Left lung (tissue), 10 donors: ENCODE data around the gene NT5C. TPM values are rescaled to one million over a fixed set of nuclear protein-coding genes. Genes with fewer than 3 reads are reported as not detected.
"Not testable (repeated sequence)": the region's sequence is repeated elsewhere in the genome, so short reads cannot be mapped to it uniquely, and the experiment has no call there.

Source experiments
- ATAC-seq: fragments of 200-7000 bp; cut with Tn5 transposase; one replicate; pipeline ENCODE4 v1.9.1; 2020; ENCODE audit warnings: moderate library complexity
- DNase-seq, 4 donors: peaks; one replicate each; pipeline ENCODE4 v3.0.0-alpha.2; 2013 to 2020
- H3K27ac ChIP-seq, 2 donors: fragments of 200-600 bp; sonication (generic) in 1 of 2; one replicate each; pipeline versions ENCODE4 v1.5.0 to v1.8.0; 2020 to 2021
- H3K27me3 ChIP-seq, 2 donors: fragments of 200-600 bp; sonication (generic) in 1 of 2; one replicate each; pipeline versions ENCODE4 v1.5.0 to v1.8.0; 2020 to 2021
- H3K36me3 ChIP-seq, 2 donors: fragments of 200-600 bp; sonication (generic) in 1 of 2; one replicate each; pipeline versions ENCODE4 v1.5.0 to v1.8.0; 2020 to 2021
- H3K4me1 ChIP-seq, 2 donors: fragments of 200-600 bp; one replicate each; pipeline ENCODE4 v1.8.0; 2021
- H3K4me3 ChIP-seq, 2 donors: fragments of 200-600 bp; sonication (generic) in 1 of 2; one replicate each; pipeline versions ENCODE4 v1.5.0 to v1.8.0; 2020 to 2021; ENCODE audit warnings: mild to moderate bottlenecking in 1 of 2
- H3K9me3 ChIP-seq, 2 donors: fragments of 200-600 bp; sonication (generic) in 1 of 2; one replicate each; pipeline versions ENCODE4 v1.5.0 to v1.8.0; 2020 to 2021
- intact Hi-C, 2 donors: fragments of 100-400 bp; cut with DNase I; formaldehyde crosslinking; loops; one replicate each; pipeline versions ENCODE4 v1.11.2 to v1.14.2; 2022
- polyA plus RNA-seq, 6 donors: library from polyadenylated mRNA; unstranded; fragments of 120-200 nt; gene quantifications; one replicate each; pipeline ENCODE4 v1.2.1, GENCODE V29; 2013; ENCODE audit not compliant: insufficient read length in 6 of 6
- total RNA-seq, 2 donors: library from RNA; stranded (reverse); fragmentation: NEBNext Ultra II Directional; extraction: Animal tissue kit (Norgen Biotek cat#: 25700); gene quantifications; one replicate each; pipeline ENCODE4 v1.2.1, GENCODE V29; 2021
- TF ChIP-seq, protein P1 (sequence below), 2 donors: fragments of 200-600 bp; sonication (generic) in 1 of 2; IDR thresholded peaks; one replicate each; pipeline versions ENCODE4 v1.5.0 to v1.8.0; 2021; ENCODE audit warnings: antibody characterized with exemption in 2 of 2
- donor health status: DM: no; HTN: yes; CAD: no.
- donor health status: DM: no; HTN: no; CAD: no.

Gene NT5C
- total and polyA plus RNA-seq, 8 donors: 26.0 to 56.2 (median 42.8) TPM

DNA sequence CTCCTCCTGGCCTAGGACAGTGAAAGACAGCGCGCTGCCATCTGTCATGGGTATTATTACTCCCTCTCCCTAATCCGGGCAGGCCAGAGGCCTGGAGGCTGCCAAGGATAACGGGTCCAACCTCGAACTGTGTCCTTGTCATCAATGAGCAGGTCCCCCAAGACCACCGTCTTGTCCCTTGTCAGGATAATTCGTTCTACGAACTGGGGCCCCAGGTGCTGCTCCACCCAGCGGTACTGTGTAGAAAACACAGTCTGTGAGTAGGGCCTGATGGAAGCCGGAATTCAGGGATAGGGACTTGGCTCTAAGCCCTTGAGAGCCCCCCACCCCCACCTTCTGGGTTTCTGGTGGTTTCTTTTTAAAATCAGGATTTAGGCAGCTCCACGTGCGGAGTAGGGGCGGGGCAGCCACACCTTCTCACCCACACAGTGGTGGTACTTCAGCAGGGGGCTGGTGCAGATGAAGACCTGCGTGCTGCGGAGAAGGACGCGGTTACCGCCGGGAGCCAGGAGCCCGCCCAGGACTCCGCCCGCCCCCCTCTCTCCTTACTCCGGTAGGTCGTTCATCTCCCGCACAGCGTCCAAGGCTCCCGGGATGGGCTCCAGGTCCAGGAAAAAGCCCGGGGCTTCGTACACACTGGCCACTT lies 787 bp downstream of the NT5C start:
- H3K9me3 ChIP-seq: no peaks in the 10 kb centered on the region
- DNase-seq: peak in 3 of 4 donors; percentile 53 to 65 (median 55)
- intact Hi-C loops: no loop called here

DNA sequence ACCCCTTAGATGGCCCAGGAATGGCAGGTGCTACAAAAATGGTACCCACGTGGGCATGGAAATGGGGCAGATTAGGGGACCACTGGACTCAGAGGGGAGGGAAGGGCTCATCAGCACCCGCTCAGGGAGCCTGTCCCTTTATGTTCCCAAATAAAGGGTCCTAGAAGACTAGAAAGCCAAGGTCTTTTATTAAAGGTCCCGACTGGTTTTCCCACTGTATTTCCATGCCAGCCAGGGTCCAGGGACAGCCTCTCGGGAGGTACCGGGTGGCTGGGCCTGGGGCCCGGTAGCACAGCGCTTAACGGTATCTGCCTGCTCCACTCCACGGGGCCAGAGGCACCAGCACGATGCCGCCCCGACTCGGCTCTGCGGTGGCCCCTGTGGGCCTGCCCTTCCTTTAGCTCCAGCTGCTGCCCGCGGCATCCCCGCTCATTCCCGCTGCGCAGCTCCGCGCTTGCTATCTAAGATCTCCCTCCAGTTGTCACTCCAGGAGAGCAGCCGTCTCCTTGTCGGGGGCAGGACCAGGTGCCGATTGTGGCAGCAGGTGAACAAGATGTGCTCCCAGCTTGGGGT lies 1.4 kb downstream of the NT5C start:
- TF ChIP-seq, protein P1, sequence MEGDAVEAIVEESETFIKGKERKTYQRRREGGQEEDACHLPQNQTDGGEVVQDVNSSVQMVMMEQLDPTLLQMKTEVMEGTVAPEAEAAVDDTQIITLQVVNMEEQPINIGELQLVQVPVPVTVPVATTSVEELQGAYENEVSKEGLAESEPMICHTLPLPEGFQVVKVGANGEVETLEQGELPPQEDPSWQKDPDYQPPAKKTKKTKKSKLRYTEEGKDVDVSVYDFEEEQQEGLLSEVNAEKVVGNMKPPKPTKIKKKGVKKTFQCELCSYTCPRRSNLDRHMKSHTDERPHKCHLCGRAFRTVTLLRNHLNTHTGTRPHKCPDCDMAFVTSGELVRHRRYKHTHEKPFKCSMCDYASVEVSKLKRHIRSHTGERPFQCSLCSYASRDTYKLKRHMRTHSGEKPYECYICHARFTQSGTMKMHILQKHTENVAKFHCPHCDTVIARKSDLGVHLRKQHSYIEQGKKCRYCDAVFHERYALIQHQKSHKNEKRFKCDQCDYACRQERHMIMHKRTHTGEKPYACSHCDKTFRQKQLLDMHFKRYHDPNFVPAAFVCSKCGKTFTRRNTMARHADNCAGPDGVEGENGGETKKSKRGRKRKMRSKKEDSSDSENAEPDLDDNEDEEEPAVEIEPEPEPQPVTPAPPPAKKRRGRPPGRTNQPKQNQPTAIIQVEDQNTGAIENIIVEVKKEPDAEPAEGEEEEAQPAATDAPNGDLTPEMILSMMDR (IDR thresholded peaks at IDR 0.05): no peak
- peaks cover 0 to 26% of the 10 kb centered on the region in 2 donors for H3K36me3 ChIP-seq
- H3K27ac ChIP-seq: peak overlapping the region; percentile 87 to 92
- DNase-seq: no peak
- no peaks in the 10 kb centered on the region for H3K9me3 ChIP-seq
- intact Hi-C loops: no loop called here
- peak overlapping the region; percentile 62 to 86 for H3K4me3 ChIP-seq
- no peak for ATAC-seq
- H3K4me1 ChIP-seq: peaks cover 10 to 43% of the 10 kb centered on the region in 2 donors
- no peaks in the 10 kb centered on the region for H3K27me3 ChIP-seq

More for the DNA sequence above, 787 bp downstream of the NT5C start:
- no peaks in the 10 kb centered on the region for H3K27me3 ChIP-seq
- peak overlapping the region; percentile 62 to 86 for H3K4me3 ChIP-seq
- peak overlapping the region; percentile 87 to 92 for H3K27ac ChIP-seq
- peak; percentile 71 for ATAC-seq
- peaks cover 0 to 32% of the 10 kb centered on the region in 2 donors for H3K36me3 ChIP-seq
- H3K4me1 ChIP-seq: peaks cover 10 to 37% of the 10 kb centered on the region in 2 donors
- TF ChIP-seq, protein P1 (IDR thresholded peaks at IDR 0.05): peak in 1 of 2 donors; percentile 25

DNA sequence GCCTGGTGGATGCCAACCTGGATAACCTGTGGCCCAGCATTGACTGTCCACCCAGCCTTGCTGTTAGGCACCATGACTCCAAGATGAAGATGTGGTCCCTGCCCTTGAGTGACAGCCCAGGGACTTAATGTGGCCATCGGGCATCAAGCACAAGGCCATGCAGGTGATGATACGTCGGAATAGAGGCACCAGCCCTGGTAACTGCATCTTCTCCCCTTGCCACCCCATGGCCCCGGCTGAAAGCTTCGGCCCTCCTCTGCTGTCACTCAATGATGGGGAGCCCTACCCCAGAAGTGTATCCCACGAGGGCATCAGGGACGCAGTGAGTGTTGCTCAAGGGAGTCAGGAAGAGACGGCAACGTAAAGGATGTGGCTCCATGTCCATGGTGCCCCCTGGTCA lies 2.0 kb downstream of the NT5C start:
- Histone ChIP-seq H3K9me3 (no peaks in the 10 kb centered on the region), H3K4me3 (no peak overlapping the region), H3K27ac (no peak overlapping the region), H3K36me3 (peaks cover 0 to 21% of the 10 kb centered on the region in 2 donors), H3K27me3 (no peaks in the 10 kb centered on the region), H3K4me1 (peaks cover 10 to 49% of the 10 kb centered on the region in 2 donors)
- no peak for ATAC-seq
- TF ChIP-seq, protein P1 (IDR thresholded peaks at IDR 0.05): no peak
- DNase-seq: no peak
- intact Hi-C loops: no loop called here

DNA sequence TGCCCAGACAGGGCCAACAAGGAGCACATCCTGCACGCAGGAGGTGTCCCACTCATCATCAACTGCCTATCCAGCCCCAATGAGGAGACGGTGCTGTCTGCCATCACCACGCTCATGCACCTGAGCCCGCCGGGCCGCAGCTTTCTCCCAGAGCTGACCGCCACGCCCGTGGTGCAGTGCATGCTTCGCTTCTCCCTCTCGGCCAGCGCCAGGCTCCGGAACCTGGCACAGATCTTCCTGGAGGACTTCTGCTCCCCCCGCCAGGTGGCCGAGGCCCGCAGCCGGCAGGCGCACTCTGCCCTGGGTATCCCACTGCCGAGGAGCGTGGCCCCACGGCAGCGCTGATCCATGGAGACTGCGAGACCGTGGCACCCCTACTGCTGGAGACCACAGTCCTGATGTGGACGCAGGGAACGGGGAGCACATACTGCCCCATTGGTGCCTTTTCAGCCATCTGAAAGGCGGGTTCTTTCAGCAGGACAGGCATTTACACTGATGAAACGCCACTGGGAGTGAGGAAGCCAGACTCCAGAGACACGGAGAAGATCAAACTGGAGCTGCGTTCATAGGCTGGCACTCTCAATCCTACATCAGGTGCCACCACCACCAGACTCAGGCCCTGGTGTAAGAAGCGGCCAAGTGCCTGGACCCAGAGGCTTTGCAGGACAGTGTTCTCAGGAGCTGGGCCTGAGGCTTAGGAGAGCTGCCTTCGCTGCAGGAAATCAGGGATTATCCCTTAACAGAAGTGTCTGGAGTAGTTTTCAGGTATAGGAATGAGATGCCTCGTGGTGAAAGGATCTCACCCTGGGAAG lies 2.6 kb downstream of the NT5C start:
- Histone ChIP-seq H3K27me3 (no peaks in the 10 kb centered on the region), H3K9me3 (no peaks in the 10 kb centered on the region), H3K36me3 (peaks cover 0 to 21% of the 10 kb centered on the region in 2 donors), H3K27ac (no peak overlapping the region), H3K4me1 (peaks cover 12 to 56% of the 10 kb centered on the region in 2 donors), H3K4me3 (no peak overlapping the region)
- ATAC-seq: no peak
- intact Hi-C loops: no loop called here
- peak in 1 of 4 donors; percentile 81 for DNase-seq
- TF ChIP-seq, protein P1 (IDR thresholded peaks at IDR 0.05): no peak

DNA sequence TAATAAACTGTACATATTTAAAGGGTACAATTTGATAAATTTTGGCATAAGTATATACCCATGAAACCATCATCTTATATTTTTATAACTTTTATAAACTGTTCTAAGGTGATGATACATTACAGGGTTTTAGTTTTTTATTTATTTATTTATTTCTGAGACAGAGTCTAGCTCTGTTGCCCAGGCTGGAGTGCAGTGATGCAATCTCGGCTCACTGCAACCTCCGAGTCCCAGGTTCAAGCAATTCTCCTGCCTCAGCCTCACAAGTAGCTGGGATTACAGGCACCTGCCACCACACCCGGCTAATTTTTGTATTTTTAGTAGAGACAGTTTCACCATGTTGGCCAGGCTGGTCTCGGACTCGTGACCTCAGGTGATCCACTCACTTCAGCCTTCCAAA lies 3.6 kb downstream of the NT5C start:
- Histone ChIP-seq H3K36me3 (peaks cover 0 to 21% of the 10 kb centered on the region in 2 donors), H3K4me1 (peaks cover 13 to 60% of the 10 kb centered on the region in 2 donors)
- H3K27me3 ChIP-seq, H3K27ac ChIP-seq, H3K9me3 ChIP-seq, DNase-seq, ATAC-seq, intact Hi-C loops, H3K4me3 ChIP-seq: not testable (repeated sequence)
